NCI-H146 treated with DMSO at 0.1 percent for 48 hours (cell line): ENCODE measurements around the gene TRIM47.

Source experiments
- DNase-seq: peaks from one replicate; lab custom pipeline; 2025; ENCODE audit not compliant: unreplicated experiment; lab: John Stamatoyannopoulos, UW

Gene TRIM47

DNA sequence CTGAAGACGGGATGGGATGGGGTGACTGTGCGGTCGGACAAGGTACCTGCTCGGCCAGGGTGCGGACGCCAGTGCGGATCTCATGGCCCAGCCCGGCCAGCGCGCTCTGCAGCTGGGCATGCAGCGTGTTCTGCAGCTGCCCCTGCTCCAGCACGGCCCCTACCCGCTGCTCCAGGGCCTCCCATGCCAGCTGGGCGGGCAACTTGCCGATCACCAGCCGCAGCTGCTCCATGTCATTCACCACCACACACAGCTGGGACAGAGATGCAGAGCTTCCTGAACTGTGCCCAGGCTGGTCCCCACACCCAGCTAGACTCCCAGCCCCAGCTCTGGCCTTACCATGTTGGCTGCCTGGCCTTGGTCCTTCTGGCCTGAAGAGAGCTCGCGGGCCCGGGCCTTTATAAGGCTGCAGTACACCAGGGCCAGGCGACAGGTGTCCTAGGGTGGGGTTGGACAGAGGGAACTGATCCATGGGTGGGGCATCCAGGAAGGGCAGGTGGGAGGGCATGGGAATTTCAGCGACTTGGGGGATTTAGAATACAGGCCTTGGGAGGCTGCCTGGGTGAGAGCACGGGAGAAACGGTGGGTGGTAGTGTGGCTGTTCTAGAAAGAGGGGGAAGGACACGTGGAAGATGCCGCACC lies 44.0 kb downstream of the TRIM47 start:
- DNase-seq: no peak

GRCh38 chr17:75832652-75833400 lies 45.6 kb downstream of the TRIM47 start:
- DNase-seq: no peak

- no peak for DNase-seq
These were observed 46.2 kb downstream of the TRIM47 start for GRCh38 chr17:75832164-75832651.

DNA sequence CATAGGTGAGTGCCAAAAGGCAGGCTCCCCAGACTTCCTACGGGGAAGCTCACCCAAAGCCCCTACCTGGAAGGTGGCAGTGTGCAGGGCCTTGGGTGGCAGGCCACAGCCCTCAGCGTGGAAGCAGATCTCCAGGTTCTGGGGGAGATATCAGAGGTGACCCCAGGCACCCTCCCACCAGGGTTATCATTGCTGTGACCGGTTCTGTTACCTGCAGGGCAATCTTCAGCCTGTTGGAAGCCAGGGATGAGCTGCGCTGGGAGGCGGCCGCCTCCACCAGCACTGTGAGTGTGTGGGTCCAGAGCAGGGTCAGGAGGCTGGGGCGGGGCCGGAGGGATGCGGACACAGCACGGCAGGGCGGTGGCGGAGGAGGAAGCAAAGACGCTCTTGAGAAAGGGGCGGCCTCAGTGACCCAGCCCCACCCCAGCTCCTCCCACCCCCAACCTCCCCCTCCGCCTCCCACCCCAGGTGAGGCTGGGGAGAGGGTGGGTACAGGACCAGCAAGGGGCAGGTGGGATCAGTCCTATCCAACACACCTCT lies 47.3 kb downstream of the TRIM47 start:
- DNase-seq: no peak

GRCh38 chr17:75830164-75831031 lies 48.0 kb downstream of the TRIM47 start:
- no peak for DNase-seq

GRCh38 chr17:75829747-75830146 lies 48.6 kb downstream of the TRIM47 start:
- no peak for DNase-seq

DNA sequence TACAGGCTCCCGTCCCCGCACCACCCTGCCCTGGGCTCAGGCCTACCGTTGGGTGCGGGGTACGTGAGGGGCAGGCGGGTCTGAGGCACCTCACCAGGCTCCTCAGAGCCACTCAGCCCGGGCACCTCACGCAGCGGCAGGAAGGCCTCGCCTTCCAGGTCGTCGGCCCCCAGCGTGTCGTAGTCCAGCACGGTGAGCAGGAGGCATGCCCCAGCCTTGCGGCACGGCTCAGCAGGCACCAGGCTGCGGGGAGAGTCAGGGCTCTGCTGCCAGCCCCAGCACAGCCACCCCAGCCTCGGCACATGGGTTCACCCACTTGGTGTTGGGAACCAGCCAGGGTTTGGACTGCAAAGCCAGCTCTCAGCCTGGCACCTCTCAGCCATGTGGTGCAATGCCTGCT lies 49.6 kb downstream of the TRIM47 start:
- DNase-seq: no peak

GRCh38 chr17:75828076-75828400 lies 50.3 kb downstream of the TRIM47 start:
- no peak for DNase-seq

GRCh38 chr17:75827308-75828075 lies 50.9 kb downstream of the TRIM47 start:
- DNase-seq: peak; percentile 19

GRCh38 chr17:75826561-75827307 lies 51.6 kb downstream of the TRIM47 start:
- no peak for DNase-seq

- DNase-seq: no peak
These were observed 52.5 kb downstream of the TRIM47 start for GRCh38 chr17:75825748-75826370.

DNA sequence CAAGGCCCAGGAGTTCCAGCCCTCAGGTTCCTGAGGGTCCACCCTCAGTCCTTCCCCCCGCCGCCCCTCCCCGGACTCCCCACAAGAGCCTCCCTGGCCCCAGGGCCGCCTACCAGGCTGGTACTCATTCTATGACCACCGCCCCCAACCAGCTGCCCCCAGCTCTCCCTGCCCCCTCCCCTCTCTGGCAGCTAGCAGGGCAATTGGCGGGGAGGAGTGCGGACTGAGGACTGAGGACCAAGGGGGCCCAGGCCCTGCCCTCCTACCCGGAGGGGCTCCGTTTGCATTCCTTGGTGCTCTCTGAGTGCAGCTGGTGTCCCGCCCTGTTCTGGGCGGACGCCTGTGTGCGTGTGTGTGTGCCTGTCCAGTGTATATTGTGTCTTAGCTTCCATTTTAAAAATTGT lies 53.2 kb downstream of the TRIM47 start:
- no peak for DNase-seq

DNA sequence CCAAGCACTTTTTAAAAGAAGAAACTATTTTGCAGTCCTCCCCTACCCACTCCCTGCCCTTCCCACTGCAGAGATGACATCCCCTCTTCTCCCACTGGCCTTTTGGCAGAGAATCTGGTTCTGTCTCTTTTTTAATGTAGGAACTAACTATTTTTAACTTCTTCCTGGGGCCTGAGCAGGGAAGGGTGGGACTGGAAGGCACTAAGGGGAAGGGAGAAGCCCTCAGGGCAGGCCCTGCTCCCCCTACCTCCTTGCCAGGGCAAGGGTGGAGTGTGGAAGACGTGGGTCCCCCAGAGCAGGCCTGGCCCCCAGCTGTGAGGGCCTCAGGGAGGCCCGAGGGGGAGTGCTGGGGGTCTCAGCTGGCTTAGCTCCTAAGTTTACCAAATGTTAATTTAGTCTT lies 53.7 kb downstream of the TRIM47 start:
- no peak for DNase-seq
